Vagina (tissue), 2 donors: Measurements from ENCODE around the gene ZNF566.
"Not testable (repeated sequence)": the region's sequence is repeated elsewhere in the genome, so short reads cannot be mapped to it uniquely, and the experiment has no call there.

ENCODE experiments used
- CTCF ChIP-seq, 3 experiments: fragments of 450-650 bp in 2 of 3; fragments of 200-600 bp in 1 of 3; sonication (generic) in 1 of 3; IDR thresholded peaks; one replicate each; pipeline ENCODE4 v1.5.1; 2017 to 2019; ENCODE audit warnings: antibody characterized with exemption in 3 of 3, mild to moderate bottlenecking in 2 of 3, moderate library complexity in 2 of 3
- POLR2A ChIP-seq, 2 donors: fragments of 450-650 bp; IDR thresholded peaks; one replicate each; pipeline ENCODE4 v1.6.1; 2017; ENCODE audit warnings: antibody characterized with exemption in 2 of 2, mild to moderate bottlenecking in 2 of 2, moderate library complexity in 2 of 2

- TF ChIP-seq CTCF (IDR thresholded peaks at IDR 0.05) = peak in 1 of 3 experiments; percentile 27
- TF ChIP-seq POLR2A (IDR thresholded peaks at IDR 0.05) = not testable (repeated sequence)
These were observed 3.5 kb upstream of the ZNF566 start for GRCh38 chr19:36492689-36493453.
